WTC11 (cell line): ENCODE results near the gene PTPN7. TPM values are rescaled to one million over a fixed set of nuclear protein-coding genes. Genes with fewer than 3 reads are reported as not detected.
"Not testable (repeated sequence)": the region's sequence is repeated elsewhere in the genome, so short reads cannot be mapped to it uniquely, and the experiment has no call there.

Experiments
- ATAC-seq: fragments of 200-7000 bp; cut with Tn5 transposase; 2 replicates; pipeline ENCODE4 v1.10.0; 2021; ENCODE audit warnings: mild to moderate bottlenecking, moderate library complexity
- CTCF ChIA-PET: fragments of 300-600 bp; sonication (Branson Sonifier 250); formaldehyde crosslinking; loops from one replicate; lab custom pipeline; 2021; ENCODE audit warnings: antibody characterized with exemption; lab: Charles Lee
- POLR2A ChIA-PET: fragments of 350-600 bp; sonication (Branson Sonifier 250); formaldehyde crosslinking; loops from one replicate; lab custom pipeline; 2021; ENCODE audit warnings: antibody characterized with exemption; lab: Charles Lee
- DNase-seq: peaks from one replicate; pipeline ENCODE4 v3.0.0; 2021; ENCODE audit warnings: low spot score
- H3K27ac Mint-ChIP-seq: 2 replicates; pipeline ENCODE4 v1.8.0; 2021; ENCODE audit warnings: mixed read lengths
- H3K27me3 Mint-ChIP-seq: 2 replicates; pipeline ENCODE4 v1.8.0; 2021; ENCODE audit warnings: low read depth, mild to moderate bottlenecking, moderate library complexity, mixed read lengths
- H3K36me3 Mint-ChIP-seq: 2 replicates; pipeline ENCODE4 v1.8.0; 2021; ENCODE audit warnings: mixed read lengths
- H3K4me1 Mint-ChIP-seq: 2 replicates; pipeline ENCODE4 v1.8.0; 2022; ENCODE audit warnings: mixed read lengths
- H3K4me3 Mint-ChIP-seq: 2 replicates; pipeline ENCODE4 v1.8.0; 2021; ENCODE audit warnings: mild to moderate bottlenecking, moderate library complexity, mixed read lengths
- H3K9me3 Mint-ChIP-seq: 2 replicates; pipeline ENCODE4 v1.8.0; 2021; ENCODE audit warnings: mixed read lengths
- ATF1 ChIP-seq: sonication (generic); formaldehyde crosslinking; IDR thresholded peaks from 2 replicates; pipeline ENCODE4 v1.8.1; 2023; ENCODE audit warnings: mild to moderate bottlenecking, moderate library complexity, missing genetic modification reagents
- CBFB ChIP-seq: sonication (generic); formaldehyde crosslinking; IDR thresholded peaks from 2 replicates; pipeline ENCODE4 v1.8.1; 2022; ENCODE audit warnings: mild to moderate bottlenecking, low read depth, missing genetic modification reagents
- CREB1 ChIP-seq: sonication (generic); formaldehyde crosslinking; IDR thresholded peaks from 2 replicates; pipeline ENCODE4 v1.8.0; 2023; ENCODE audit warnings: mild to moderate bottlenecking, missing genetic modification reagents
- ELF4 ChIP-seq: sonication (generic); formaldehyde crosslinking; IDR thresholded peaks from 2 replicates; pipeline ENCODE4 v1.8.1; 2022; ENCODE audit warnings: low read depth, mild to moderate bottlenecking, moderate library complexity, missing genetic modification reagents
- GABPB1 ChIP-seq: sonication (generic); formaldehyde crosslinking; IDR thresholded peaks from 2 replicates; pipeline ENCODE4 v1.8.1; 2023; ENCODE audit warnings: mild to moderate bottlenecking, missing genetic modification reagents
- GTF2I ChIP-seq: fragments of 250-450 bp; sonication (Bioruptor Pico); conservative IDR thresholded peaks from 2 replicates; pipeline ENCODE4 v1.4.0; 2021; ENCODE audit warnings: mild to moderate bottlenecking
- KAT7 ChIP-seq: sonication (generic); formaldehyde crosslinking; IDR thresholded peaks from 2 replicates; pipeline ENCODE4 v1.8.1; 2023; ENCODE audit warnings: missing genetic modification reagents, mild to moderate bottlenecking, borderline replicate concordance
- NFE2L1 ChIP-seq: sonication (generic); formaldehyde crosslinking; IDR thresholded peaks from 2 replicates; pipeline ENCODE4 v1.8.1; 2023; ENCODE audit warnings: missing genetic modification reagents
- SMAD4 ChIP-seq: sonication (generic); formaldehyde crosslinking; IDR thresholded peaks from 2 replicates; pipeline ENCODE4 v1.8.0; 2022; ENCODE audit warnings: mild to moderate bottlenecking, missing genetic modification reagents
- ZNF423 ChIP-seq: fragments of 250-450 bp; sonication (Bioruptor Pico); IDR thresholded peaks from 2 replicates; pipeline ENCODE4 v2.1.2; 2022; ENCODE audit warnings: mild to moderate bottlenecking, moderate library complexity
- ZNF671 ChIP-seq: fragments of 250-450 bp; sonication (Bioruptor Pico); IDR thresholded peaks from 2 replicates; pipeline ENCODE4 v1.8.0; 2021; ENCODE audit warnings: mild to moderate bottlenecking
- total RNA-seq: library from RNA; stranded (reverse); gene quantifications from 3 replicates; pipeline ENCODE4 v1.2.3, GENCODE V29; 2021
- TF ChIP-seq, protein P1 (sequence below): sonication (generic); formaldehyde crosslinking; conservative IDR thresholded peaks from 2 replicates; pipeline ENCODE4 v1.8.1; 2023; ENCODE audit warnings: mild to moderate bottlenecking, low read depth, missing genetic modification reagents, moderate library complexity
- TF ChIP-seq, protein P2 (sequence below): fragments of 250-450 bp; sonication (Bioruptor Pico); IDR thresholded peaks from 2 replicates; pipeline ENCODE4 v1.9.0; 2021; ENCODE audit warnings: mild to moderate bottlenecking
- TF ChIP-seq, protein P3 (sequence below): sonication (generic); formaldehyde crosslinking; IDR thresholded peaks from 2 replicates; pipeline ENCODE4 v1.8.1; 2022; ENCODE audit warnings: low read depth, mild to moderate bottlenecking, moderate library complexity, missing genetic modification reagents, borderline replicate concordance
- TF ChIP-seq, protein P4 (sequence below): fragments of 250-450 bp; sonication (Bioruptor Pico); IDR thresholded peaks from 2 replicates; pipeline ENCODE4 v1.9.0; 2021; ENCODE audit warnings: moderate library complexity, mild to moderate bottlenecking, inconsistent platforms, borderline replicate concordance
- TF ChIP-seq, protein P5 (sequence below): fragments of 250-450 bp; sonication (Bioruptor Pico); conservative IDR thresholded peaks from 2 replicates; pipeline ENCODE4 v1.9.0; 2021; ENCODE audit warnings: mild to moderate bottlenecking

The PTPN7 gene
- total RNA-seq, 1 experiment from 2014 or later: 0.98 TPM

DNA sequence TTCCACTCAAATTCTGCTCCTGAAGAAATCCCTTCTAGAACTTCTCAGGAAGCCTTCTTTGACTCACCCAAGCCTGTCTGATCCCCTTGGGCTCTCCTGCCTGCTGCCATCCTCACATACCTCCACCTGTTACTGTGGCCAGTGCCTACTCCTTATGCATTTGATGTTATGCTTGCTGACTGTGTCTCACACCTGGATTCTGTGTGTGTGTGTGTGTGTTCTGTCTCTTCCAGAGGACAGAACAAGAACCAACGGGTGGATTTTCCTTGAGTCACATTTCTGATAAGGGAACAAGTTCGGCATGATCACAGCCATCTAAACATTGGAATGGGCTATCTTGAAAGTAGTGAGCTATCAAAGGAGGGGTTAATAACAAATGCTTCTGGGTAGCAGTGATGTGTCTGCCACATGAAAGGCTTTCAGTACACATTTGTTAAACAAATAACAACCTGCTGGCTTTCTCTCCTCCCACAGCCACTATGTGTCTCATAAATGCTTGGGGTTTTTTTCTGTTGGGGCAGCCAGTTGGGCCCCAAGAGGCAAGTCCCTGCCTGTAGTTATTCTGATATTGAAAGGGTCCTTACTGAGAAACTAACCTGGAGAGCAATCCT lies 46.6 kb downstream of the PTPN7 start:
- Mint-ChIP-seq H3K27ac (no peak overlapping the region), H3K27me3 (no peaks in the 10 kb centered on the region), H3K4me1 (peaks cover 23% of the 10 kb centered on the region), H3K36me3 (no peaks in the 10 kb centered on the region), H3K9me3 (no peaks in the 10 kb centered on the region), H3K4me3 (no peak overlapping the region)
- TF ChIP-seq KAT7 (CRISPR knock-in tag) (no peak), CBFB (no peak), ATF1 (CRISPR knock-in tag) (no peak), NFE2L1 (CRISPR knock-in tag) (no peak), CREB1 (CRISPR knock-in tag) (no peak), ZNF671 (CRISPR knock-in tag) (no peak), GABPB1 (CRISPR knock-in tag) (no peak), SMAD4 (CRISPR knock-in tag) (no peak), ELF4 (CRISPR knock-in tag) (no peak)
- TF ChIP-seq, protein P1, sequence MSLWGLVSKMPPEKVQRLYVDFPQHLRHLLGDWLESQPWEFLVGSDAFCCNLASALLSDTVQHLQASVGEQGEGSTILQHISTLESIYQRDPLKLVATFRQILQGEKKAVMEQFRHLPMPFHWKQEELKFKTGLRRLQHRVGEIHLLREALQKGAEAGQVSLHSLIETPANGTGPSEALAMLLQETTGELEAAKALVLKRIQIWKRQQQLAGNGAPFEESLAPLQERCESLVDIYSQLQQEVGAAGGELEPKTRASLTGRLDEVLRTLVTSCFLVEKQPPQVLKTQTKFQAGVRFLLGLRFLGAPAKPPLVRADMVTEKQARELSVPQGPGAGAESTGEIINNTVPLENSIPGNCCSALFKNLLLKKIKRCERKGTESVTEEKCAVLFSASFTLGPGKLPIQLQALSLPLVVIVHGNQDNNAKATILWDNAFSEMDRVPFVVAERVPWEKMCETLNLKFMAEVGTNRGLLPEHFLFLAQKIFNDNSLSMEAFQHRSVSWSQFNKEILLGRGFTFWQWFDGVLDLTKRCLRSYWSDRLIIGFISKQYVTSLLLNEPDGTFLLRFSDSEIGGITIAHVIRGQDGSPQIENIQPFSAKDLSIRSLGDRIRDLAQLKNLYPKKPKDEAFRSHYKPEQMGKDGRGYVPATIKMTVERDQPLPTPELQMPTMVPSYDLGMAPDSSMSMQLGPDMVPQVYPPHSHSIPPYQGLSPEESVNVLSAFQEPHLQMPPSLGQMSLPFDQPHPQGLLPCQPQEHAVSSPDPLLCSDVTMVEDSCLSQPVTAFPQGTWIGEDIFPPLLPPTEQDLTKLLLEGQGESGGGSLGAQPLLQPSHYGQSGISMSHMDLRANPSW (CRISPR knock-in tag): no peak
- TF ChIP-seq, protein P2, sequence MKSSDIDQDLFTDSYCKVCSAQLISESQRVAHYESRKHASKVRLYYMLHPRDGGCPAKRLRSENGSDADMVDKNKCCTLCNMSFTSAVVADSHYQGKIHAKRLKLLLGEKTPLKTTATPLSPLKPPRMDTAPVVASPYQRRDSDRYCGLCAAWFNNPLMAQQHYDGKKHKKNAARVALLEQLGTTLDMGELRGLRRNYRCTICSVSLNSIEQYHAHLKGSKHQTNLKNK: no peak
- POLR2A ChIA-PET: interaction anchor here (2.8 kb wide), 1 partner anchor 103 kb away, joined by 9 read pairs; the partner anchor contains the start of gene ELF3
- ATAC-seq (no peak), DNase-seq (no peak)
- CTCF ChIA-PET: interaction anchor here (0.6 to 14.3 kb wide), 10 partner anchors 8 to 651 kb away, joined by 3 to 120 read pairs (median 5); partner anchors contain the start of genes ELF3 and GPR37L1

DNA sequence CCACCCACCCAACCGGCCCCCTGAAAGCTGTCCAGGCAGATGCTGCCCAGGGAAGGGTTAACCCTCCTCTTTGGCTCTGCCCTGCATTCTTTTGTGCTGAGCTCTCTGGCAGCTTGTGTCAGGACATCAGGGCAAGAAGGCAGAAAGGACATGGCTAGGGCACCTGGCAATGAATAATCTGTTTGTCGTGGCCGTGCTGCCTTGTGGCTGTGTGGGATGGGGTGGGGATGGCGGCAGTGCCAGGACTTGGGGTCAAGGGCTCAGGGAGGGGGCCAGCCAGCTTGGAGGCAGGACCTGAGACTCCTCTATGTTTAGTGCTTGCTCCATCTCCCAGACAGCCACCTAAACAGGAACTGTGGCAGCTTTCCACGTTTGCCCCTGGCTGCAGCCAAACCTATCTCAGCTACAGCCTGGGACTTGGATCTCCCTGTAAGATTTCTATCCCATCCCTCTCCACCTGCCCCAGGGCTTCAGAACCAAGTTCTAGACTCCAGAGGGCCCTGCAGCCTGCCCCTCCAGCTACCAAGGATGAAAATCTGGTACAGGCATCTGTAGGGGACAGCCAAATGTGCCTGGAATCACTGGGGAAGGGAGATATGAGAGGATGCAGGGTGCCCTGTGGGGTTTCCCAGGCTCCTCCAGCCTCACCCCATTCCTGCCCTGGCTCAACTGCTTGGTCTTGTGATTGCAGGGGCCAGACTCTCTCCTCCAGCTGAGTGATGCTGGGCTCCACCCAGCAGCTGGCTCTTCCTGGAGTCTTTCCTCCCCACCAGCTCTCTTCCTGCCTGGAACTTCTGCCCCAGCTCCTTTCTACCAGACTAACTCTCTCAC lies 47.3 kb downstream of the PTPN7 start:
- Mint-ChIP-seq H3K4me3 (no peak overlapping the region), H3K27me3 (no peaks in the 10 kb centered on the region), H3K4me1 (peaks cover 25% of the 10 kb centered on the region), H3K27ac (no peak overlapping the region), H3K9me3 (no peaks in the 10 kb centered on the region), H3K36me3 (no peaks in the 10 kb centered on the region)
- CTCF ChIA-PET: interaction anchor here (0.8 to 14.3 kb wide), 10 partner anchors 10 to 600 kb away, joined by 3 to 120 read pairs (median 6); partner anchors contain the start of genes ELF3 and GPR37L1
- TF ChIP-seq, protein P3, sequence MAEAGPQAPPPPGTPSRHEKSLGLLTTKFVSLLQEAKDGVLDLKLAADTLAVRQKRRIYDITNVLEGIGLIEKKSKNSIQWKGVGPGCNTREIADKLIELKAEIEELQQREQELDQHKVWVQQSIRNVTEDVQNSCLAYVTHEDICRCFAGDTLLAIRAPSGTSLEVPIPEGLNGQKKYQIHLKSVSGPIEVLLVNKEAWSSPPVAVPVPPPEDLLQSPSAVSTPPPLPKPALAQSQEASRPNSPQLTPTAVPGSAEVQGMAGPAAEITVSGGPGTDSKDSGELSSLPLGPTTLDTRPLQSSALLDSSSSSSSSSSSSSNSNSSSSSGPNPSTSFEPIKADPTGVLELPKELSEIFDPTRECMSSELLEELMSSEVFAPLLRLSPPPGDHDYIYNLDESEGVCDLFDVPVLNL (CRISPR knock-in tag): no peak
- no peak for TF ChIP-seq GTF2I (CRISPR knock-in tag)
- TF ChIP-seq, protein P4, sequence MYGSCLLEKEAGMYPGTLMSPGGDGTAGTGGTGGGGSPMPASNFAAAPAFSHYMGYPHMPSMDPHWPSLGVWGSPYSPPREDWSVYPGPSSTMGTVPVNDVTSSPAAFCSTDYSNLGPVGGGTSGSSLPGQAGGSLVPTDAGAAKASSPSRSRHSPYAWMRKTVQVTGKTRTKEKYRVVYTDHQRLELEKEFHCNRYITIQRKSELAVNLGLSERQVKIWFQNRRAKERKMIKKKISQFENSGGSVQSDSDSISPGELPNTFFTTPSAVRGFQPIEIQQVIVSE (CRISPR knock-in tag): no peak
- TF ChIP-seq ZNF423 (CRISPR knock-in tag): no peak
- TF ChIP-seq, protein P5, sequence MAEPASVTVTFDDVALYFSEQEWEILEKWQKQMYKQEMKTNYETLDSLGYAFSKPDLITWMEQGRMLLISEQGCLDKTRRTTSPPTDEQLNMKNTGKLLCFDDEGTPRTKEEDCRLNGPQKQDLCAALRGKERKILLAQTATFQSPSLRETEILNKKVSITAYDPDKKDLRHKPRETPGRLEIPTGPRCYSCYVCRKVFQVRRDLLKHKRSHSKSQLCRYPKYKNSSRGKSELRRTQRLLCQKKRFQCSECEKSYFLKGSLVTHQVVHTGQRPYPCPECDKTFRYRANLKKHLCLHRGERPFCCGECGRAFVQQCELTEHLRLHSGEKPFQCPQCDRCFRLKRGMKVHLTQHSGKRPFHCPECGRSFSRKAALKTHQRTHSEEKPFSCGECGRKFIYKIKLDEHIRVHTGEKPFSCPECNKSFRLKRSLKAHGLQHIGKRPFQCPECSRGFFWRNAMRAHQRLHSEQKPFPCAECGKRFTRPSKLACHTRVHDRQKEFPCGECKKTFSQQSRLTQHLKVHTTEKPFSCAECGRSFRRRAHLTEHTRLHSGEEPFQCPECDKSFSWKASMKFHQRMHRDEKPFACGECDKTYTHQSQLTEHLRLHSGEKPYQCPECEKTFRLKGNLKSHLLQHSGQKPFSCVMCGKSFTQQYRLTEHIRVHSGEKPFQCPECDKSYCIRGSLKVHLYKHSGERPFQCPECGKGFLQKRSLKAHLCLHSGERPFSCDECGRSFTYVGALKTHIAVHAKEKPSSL: no peak
- DNase-seq (no peak), ATAC-seq (no peak; the same call in none of the 2 replicates)
- POLR2A ChIA-PET: interaction anchor here (2.8 kb wide), 1 partner anchor 103 kb away, joined by 9 read pairs; the partner anchor contains the start of gene ELF3

DNA sequence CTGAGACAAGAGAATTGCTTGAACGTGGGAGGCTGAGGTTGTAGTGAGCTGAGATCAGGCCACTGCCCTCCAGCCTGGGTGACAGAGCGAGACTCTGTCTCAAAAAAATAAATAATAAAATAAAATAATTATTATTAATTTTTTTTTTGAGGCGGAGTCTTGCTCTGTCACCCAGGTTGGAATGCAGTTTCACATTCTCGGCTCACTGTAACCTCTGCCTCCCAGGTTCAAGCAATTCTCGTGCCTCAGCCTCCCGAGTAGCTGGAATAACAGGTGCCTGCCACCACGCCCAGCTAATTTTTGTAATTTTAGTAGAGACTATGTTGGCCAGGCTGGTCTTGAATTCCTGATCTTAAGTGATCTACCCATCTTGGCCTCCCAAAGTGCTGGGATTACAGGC lies 48.8 kb downstream of the PTPN7 start:
- not testable (repeated sequence) for H3K4me3 Mint-ChIP-seq, ATAC-seq, H3K27ac Mint-ChIP-seq, DNase-seq, H3K36me3 Mint-ChIP-seq, H3K27me3 Mint-ChIP-seq, H3K9me3 Mint-ChIP-seq
- ChIA-PET POLR2A (interaction anchor here (0.7 to 2.8 kb wide), 2 partner anchors 101 to 250 kb away, joined by 3 to 9 read pairs; partner anchors contain the start of gene ELF3), CTCF (interaction anchor here (1.0 to 14.3 kb wide), 5 partner anchors 11 to 216 kb away, joined by 3 to 120 read pairs (median 9); partner anchors contain the start of genes ELF3 and GPR37L1)
- peaks cover 40% of the 10 kb centered on the region for H3K4me1 Mint-ChIP-seq
